ENCODE data around the gene VCL.

DNA sequence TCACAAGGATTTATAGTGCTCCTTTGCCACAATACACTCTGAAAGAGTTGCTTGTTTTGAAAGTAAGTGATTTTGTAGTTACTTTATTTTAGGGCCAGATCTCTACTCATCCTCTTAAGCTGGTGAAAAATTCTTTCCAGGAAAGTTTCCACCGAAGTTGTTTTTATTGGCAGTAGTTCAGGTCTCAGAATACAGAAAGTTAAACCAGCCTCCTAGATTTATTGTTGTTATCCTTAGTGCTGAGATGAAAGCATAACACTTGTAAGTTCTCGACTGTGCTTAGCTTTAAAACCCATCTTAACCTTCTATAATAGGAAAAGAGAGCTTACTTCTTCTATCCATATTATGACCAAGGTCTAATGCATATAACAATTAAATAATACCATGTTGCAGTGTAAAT lies 147.2 kb downstream of the VCL start:
- TF ChIP-seq POLR2A (IDR thresholded peaks at IDR 0.05; ENCODE audit: low read length) (no peak), GATA1 (IDR thresholded peaks at IDR 0.05; ENCODE audit: low read depth, low read length) (no peak)
